GM23248 (cell line): Measurements from ENCODE around the gene PTAFR.

ENCODE experiments used
- EZH2 ChIP-seq: fragments of 200-600 bp; sonication (generic); IDR thresholded peaks from 2 replicates; pipeline ENCODE4 v1.6.1; 2018; ENCODE audit warnings: antibody characterized with exemption, mild to moderate bottlenecking; ENCODE audit not compliant: insufficient read depth, poor library complexity, severe bottlenecking
- EZH2phosphoT487 ChIP-seq: fragments of 200-600 bp; sonication (generic); IDR thresholded peaks from 2 replicates; pipeline ENCODE4 v1.6.1; 2018; ENCODE audit warnings: antibody characterized with exemption, moderate library complexity, mild to moderate bottlenecking, low read depth; ENCODE audit not compliant: insufficient read depth

DNA sequence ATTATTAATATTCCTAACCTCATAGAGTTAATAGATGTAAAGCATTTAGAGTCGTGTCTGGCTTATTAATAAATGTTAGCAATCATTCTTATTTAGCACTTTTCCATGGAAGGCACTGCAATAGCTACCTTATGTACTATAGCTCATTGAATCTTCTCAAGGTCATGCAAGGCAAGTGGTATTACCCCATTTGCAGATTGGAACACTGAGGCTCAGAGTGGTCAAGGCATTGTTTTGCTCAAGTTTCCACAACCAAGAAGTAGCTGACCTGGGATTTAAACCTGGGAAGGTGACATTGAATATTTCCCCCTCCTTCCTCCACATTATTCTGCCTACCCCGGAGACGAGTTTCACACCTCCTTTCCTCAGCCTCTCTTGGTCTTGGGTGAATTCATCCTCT lies 50.3 kb downstream of the PTAFR start:
- TF ChIP-seq EZH2 (no peak), EZH2phosphoT487 (no peak)
